ENCODE measurements around the gene OCA2.

The OCA2 gene

DNA sequence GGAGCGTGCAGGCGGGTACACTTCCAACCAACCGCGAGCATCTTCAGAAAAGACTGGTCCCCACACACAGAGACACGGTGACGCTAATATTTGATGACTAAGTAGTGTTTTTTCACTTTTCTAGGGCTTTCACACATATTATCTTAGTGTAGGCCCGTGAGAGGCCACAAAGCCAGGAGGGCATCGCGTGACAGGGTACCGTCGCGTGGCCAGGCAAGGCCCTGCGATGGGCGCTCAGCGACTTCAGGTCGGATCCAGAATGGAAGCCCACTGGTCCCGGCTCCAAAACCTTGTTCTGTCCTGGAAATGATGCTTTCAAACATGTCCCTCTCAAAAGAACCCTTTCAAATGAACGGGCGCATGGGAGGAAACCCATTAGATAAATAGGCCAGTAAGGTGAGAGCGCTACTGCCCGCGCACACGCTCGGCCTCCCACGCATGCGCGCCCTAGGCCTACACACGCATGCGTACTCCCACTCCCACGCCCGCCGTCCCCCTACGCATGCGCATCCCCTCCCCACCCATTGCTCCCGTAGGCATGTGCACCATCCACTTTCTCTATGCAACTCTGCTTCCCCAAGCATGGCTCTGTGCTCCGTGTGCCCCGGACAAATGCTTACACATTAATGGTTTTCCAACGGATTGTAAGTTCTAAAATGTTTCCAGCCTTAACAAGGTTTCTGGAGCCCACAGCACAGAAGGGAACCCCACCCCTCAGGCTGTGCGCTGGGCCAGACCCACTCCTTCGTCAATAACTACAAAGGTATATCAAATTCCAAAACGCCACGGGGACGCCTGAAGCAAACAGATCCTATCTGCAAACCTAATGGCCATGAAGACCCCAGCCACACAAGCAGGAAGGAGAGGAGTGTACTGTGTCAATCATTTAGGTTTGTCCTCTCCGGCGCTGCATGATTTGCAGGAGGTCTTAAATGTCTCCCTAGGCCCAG is 72.1 kb downstream of the OCA2 start:
- Mint-ChIP-seq H3K36me3 (ENCODE audit: low read depth) (no peaks in the 10 kb centered on the region), H3K9me3 (no peaks in the 10 kb centered on the region), H3K4me3 (no peak overlapping the region), H3K27me3 (ENCODE audit: low read depth, poor library complexity) (peaks cover 6% of the 10 kb centered on the region), H3K4me1 (peaks cover 2% of the 10 kb centered on the region), H3K27ac (no peak overlapping the region)
- TF ChIP-seq, protein P1, sequence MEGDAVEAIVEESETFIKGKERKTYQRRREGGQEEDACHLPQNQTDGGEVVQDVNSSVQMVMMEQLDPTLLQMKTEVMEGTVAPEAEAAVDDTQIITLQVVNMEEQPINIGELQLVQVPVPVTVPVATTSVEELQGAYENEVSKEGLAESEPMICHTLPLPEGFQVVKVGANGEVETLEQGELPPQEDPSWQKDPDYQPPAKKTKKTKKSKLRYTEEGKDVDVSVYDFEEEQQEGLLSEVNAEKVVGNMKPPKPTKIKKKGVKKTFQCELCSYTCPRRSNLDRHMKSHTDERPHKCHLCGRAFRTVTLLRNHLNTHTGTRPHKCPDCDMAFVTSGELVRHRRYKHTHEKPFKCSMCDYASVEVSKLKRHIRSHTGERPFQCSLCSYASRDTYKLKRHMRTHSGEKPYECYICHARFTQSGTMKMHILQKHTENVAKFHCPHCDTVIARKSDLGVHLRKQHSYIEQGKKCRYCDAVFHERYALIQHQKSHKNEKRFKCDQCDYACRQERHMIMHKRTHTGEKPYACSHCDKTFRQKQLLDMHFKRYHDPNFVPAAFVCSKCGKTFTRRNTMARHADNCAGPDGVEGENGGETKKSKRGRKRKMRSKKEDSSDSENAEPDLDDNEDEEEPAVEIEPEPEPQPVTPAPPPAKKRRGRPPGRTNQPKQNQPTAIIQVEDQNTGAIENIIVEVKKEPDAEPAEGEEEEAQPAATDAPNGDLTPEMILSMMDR (IDR thresholded peaks at IDR 0.05): no peak
- DNase-seq: no peak

DNA sequence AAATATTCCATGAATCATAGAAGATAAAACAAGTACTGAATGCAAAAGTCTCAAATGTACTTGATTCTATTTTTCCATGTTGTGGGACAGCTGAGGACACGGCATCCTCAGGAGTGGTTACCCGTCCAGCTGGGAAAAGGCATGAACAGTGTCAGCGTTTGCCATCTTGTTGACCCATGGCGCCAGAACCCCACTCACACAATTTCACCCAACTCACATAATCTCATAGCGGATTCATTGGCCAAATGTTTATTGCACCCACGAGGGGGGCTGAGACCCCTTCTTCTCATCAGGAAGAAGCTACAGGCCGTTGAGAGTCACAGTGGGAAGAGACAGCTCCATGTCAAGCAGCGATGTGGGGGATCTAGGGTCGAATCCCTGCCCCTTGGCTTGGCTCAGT is 72.9 kb downstream of the OCA2 start:
- Mint-ChIP-seq H3K27me3 (ENCODE audit: low read depth, poor library complexity) (peaks cover 6% of the 10 kb centered on the region), H3K27ac (no peak overlapping the region), H3K4me1 (peaks cover 7% of the 10 kb centered on the region), H3K9me3 (no peaks in the 10 kb centered on the region), H3K4me3 (no peak overlapping the region), H3K36me3 (ENCODE audit: low read depth) (no peaks in the 10 kb centered on the region)
- no peak for DNase-seq
- TF ChIP-seq, protein P1 (IDR thresholded peaks at IDR 0.05): no peak

GRCh38 chr15:28025413-28025812 is 73.7 kb downstream of the OCA2 start:
- TF ChIP-seq, protein P1 (IDR thresholded peaks at IDR 0.05): no peak
- Mint-ChIP-seq H3K27ac (no peak overlapping the region), H3K4me1 (peaks cover 11% of the 10 kb centered on the region), H3K4me3 (no peak overlapping the region), H3K36me3 (ENCODE audit: low read depth) (no peaks in the 10 kb centered on the region), H3K9me3 (no peaks in the 10 kb centered on the region), H3K27me3 (ENCODE audit: low read depth, poor library complexity) (peaks cover 6% of the 10 kb centered on the region)
- DNase-seq: no peak

DNA sequence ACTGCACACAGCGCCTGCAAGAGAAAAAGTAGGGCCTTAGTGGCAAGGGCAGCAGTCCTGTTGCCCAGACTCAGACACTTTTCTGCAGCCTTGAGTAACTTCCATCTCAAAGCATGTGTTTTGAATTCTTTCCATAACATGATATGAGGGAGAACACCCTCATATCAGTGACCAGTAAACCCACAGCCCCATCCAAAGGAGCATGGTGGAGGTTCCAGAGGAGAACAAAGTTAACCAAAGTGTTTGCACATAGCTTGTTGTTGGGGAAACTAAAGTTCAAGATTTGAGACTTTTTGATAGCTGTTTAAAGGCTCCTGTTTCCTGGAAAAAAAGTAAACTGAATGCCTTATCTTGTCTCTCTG is 74.2 kb downstream of the OCA2 start:
- Mint-ChIP-seq H3K27me3 (ENCODE audit: low read depth, poor library complexity) (peaks cover 6% of the 10 kb centered on the region), H3K4me3 (no peak overlapping the region), H3K36me3 (ENCODE audit: low read depth) (no peaks in the 10 kb centered on the region), H3K27ac (no peak overlapping the region), H3K9me3 (no peaks in the 10 kb centered on the region), H3K4me1 (peaks cover 16% of the 10 kb centered on the region)
- TF ChIP-seq, protein P1 (IDR thresholded peaks at IDR 0.05): no peak
- no peak for DNase-seq

- Mint-ChIP-seq H3K4me3 (no peak overlapping the region), H3K36me3 (ENCODE audit: low read depth) (no peaks in the 10 kb centered on the region), H3K4me1 (peaks cover 23% of the 10 kb centered on the region), H3K9me3 (no peaks in the 10 kb centered on the region), H3K27ac (no peak overlapping the region), H3K27me3 (ENCODE audit: low read depth, poor library complexity) (peaks cover 6% of the 10 kb centered on the region)
- no peak for DNase-seq
- TF ChIP-seq, protein P1 (IDR thresholded peaks at IDR 0.05): no peak
Measured at GRCh38 chr15:28023933-28024888, 74.9 kb downstream of the OCA2 start.
